Left hindlimb (tissue), 1 donor: ENCODE measurements around the gene DYNC2I2.

Source experiments
- DNase-seq: peaks from one replicate; pipeline ENCODE4 v3.0.0-alpha.2; 2018

DYNC2I2 gene

GRCh38 chr9:128635266-128636023 lies 21.2 kb downstream of the DYNC2I2 start:
- DNase-seq: peak; percentile 81

- no peak for DNase-seq
Observed at GRCh38 chr9:128634651-128635262, 21.9 kb downstream of the DYNC2I2 start.

GRCh38 chr9:128634111-128634510 lies 22.5 kb downstream of the DYNC2I2 start:
- DNase-seq: no peak

DNA sequence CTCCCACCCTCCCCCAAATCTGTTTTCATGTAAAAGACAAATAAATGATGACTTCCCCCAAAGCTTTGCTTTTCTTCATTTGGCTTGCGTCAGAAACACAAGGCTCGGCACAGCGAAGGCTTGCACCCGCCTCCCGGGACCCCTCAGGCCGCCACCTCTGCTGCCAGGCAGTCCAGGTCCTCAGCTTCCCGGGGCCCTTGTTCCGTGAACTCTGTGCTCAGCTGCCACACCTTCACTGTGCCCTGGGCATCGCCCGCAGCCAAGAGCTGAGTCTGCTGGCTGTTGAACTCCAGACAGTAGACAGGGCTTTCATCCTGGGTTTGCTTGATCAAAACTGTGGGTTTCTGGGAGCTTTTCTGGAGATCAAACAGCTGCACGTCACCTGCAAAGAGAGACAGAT lies 23.0 kb downstream of the DYNC2I2 start:
- DNase-seq: no peak

DNA sequence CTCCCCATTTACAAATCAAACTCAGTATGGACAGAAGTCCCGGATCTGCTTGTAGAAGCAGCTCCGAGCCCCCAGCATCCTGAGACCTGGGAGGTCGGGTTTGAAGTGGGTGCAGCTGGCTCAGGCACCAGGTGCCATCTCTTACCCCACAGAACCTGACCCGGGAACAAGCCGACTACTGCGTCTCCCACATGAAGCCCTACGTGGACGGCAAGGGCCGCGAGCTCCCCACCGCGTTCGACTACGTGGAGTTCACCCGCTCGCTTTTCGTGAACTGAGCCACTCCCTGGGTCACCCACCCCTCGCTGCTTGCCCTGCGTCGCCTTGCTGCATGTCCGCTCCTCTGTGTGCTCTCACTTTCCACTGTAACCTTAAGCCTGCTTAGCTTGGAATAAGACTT lies 23.6 kb downstream of the DYNC2I2 start:
- DNase-seq: no peak

- DNase-seq: no peak
Observed at GRCh38 chr9:128632486-128632885, 24.2 kb downstream of the DYNC2I2 start.

DNA sequence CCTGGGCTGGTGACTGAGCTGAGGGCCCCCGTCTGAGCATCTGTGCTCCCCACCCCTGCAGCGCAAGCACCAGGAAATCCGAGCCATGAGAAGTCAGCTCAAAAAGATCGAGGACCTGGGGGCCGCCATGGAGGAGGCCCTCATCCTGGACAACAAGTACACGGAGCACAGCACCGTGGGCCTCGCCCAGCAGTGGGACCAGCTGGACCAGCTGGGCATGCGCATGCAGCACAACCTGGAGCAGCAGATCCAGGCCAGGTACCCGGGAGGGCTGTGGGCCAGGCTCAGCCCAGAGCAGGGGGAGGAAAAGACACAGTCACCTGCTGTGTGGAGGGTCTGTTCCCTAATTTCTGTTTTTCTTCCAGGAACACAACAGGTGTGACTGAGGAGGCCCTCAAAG lies 24.6 kb downstream of the DYNC2I2 start:
- DNase-seq: no peak

DNA sequence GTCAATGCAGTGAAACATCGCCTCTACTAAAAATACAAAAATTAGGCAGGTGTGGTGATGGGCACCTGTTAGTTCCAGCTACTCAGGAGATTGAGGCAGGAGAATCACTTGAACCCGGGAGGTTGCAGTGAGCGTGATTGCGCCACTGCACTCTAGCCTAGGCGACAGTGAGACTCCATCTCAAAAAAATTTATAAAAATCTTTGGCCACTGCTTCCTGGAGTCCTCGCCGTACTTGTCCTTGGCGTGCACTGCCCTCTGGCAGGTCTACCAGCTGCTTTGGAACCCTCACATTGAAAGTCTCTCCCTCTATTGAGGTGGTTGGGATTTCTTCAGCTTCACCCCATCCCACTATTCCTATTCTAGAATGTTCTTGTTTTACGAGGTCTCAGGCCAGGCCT lies 25.0 kb downstream of the DYNC2I2 start:
- no peak for DNase-seq

GRCh38 chr9:128629852-128630545 lies 26.6 kb downstream of the DYNC2I2 start:
- no peak for DNase-seq

DNA sequence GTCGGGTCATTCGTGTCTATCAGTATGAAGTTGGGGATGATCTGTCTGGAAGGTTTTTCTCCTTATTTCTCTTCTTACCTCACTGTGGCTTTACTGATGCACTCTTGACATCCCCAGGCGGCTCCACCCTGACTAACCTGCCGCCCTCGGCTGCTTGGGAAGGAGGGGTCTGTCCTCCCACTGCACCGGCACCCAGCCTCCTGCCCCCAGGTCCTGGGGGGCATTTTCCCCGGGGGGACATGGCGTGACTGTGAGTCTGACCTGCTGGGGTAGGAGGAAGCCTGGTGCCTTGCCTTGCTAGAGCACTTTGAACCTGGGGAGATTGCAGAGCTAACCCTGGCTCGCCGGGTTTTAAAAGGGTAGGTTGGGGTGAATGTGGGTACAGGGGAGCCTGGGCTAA lies 27.5 kb downstream of the DYNC2I2 start:
- DNase-seq: no peak

- DNase-seq: no peak
Observed at GRCh38 chr9:128628471-128629048, 28.1 kb downstream of the DYNC2I2 start.

- DNase-seq: no peak
Observed at GRCh38 chr9:128627906-128628305, 28.7 kb downstream of the DYNC2I2 start.

GRCh38 chr9:128627127-128627715 lies 29.4 kb downstream of the DYNC2I2 start:
- no peak for DNase-seq

DNA sequence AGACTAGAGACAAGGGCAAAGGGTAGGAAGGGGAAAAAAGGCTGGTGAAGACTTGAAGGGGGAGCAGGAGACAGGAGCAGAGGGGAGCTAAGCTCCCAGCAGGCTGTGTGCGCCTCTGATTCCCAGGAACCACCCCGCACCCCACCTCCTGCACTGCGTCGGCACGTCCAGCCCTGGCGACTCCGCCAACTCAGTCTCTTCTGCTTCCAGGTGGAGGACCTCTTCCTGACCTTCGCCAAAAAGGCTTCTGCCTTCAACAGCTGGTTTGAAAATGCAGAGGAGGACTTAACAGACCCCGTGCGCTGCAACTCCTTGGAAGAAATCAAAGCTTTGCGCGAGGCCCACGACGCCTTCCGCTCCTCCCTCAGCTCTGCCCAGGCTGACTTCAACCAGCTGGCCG lies 30.5 kb downstream of the DYNC2I2 start:
- DNase-seq: no peak

- no peak for DNase-seq
Observed at GRCh38 chr9:128625391-128626146, 31.1 kb downstream of the DYNC2I2 start.

- no peak for DNase-seq
Observed at GRCh38 chr9:128624566-128624965, 32.1 kb downstream of the DYNC2I2 start.

DNA sequence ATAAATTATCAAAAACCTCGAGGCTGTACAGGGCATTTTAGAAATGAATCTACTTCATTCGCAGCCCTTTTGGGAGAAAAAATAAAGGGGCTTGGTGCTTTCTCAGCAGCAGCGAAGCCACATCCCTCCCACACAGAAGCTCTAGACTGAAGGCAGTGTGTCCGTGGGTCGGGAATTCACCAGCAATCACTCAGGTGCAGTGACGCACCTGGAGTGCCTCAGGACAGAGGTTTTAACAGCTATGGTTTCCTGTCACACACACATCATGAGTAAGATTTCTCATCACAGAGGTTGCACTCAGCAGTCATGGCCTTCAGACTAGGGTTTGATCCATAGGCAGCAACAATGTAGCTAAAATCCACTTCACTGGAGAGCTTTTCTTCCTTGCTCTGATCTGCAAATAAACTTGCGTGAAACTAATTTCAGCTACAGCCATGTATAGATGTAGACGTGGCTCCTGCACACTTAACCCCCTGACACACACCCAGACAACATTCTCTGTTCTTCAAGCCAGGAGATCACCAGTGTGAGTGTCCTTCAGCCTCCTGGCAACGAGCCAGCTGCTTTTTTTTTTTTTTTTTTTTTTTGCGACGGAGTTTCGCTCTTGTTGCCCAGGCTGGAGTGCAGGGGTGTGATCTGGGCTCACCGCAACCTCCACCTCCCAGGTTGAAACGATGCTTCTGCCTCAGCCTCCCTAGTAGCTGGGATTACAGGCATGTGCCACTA lies 34.8 kb downstream of the DYNC2I2 start:
- no peak for DNase-seq

DNA sequence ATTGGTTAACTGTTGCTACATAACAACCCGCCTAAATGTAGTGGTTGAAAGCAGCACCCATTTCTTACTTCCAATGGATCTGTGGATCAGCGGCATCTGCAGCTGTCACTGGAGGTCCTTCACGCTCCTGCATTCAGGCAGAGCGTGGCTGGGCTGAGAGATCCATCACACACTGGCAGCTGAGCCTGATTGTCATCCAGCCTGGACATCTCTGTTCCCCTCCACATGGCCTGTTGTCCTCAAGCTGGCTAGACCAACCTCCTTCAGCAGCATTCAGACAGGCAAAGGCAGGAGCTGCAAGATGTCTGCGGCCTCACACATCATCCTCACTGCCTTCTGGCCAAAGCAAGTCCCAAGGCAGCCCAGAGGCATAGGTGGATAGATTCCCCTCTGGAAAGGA lies 36.9 kb downstream of the DYNC2I2 start:
- no peak for DNase-seq

- DNase-seq: no peak
Observed at GRCh38 chr9:128619127-128619526, 37.5 kb downstream of the DYNC2I2 start.

DNA sequence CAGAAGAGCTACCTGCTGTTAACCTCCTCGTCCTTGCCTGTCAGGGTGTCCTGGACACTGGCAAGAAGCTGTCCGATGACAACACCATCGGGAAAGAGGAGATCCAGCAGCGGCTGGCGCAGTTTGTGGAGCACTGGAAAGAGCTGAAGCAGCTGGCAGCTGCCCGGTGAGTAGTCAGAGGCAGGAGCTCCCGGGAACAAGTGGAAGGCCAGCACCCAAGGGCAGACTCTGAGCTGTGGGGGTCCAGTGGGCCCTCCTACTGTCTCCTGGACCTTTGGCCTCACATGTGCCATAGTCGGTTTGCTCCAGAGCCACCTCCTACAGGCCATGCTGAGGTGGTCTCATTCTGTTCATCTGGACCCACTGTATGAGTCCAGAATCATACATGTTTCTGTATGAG lies 38.7 kb downstream of the DYNC2I2 start:
- DNase-seq: no peak

DNA sequence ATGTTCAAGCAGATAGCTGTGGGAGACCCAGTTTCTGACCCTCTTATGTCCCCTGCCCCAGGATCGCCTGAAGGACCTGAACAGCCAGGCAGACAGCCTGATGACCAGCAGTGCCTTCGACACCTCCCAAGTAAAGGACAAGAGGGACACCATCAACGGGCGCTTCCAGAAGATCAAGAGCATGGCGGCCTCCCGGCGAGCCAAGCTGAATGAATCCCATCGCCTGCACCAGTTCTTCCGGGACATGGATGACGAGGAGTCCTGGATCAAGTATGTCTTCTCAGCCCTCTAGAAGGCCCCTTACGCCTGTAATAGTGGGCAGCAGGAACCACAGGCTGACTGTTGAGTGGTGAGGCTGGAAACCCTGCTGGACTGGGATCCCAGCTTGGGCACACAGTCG lies 41.1 kb downstream of the DYNC2I2 start:
- DNase-seq: no peak

- DNase-seq: no peak
Observed at GRCh38 chr9:128614728-128615127, 41.9 kb downstream of the DYNC2I2 start.
